ENCODE data around the gene ZNHIT2.

The ZNHIT2 gene

GRCh38 chr11:65107751-65108468 is 9.6 kb downstream of the ZNHIT2 start:
- FAIRE-seq (no peak), DNase-seq (ENCODE audit: insufficient read length, low spot score) (no peak)

GRCh38 chr11:65107078-65107477 is 10.4 kb downstream of the ZNHIT2 start:
- FAIRE-seq (no peak), DNase-seq (ENCODE audit: insufficient read length, low spot score) (no peak)

- FAIRE-seq, result no peak
- DNase-seq (ENCODE audit: insufficient read length, low spot score), result no peak
These were observed 12.9 kb downstream of the ZNHIT2 start for GRCh38 chr11:65104628-65105027.

- DNase-seq (ENCODE audit: insufficient read length, low spot score) (no peak), FAIRE-seq (no peak)
These were observed 14.0 kb downstream of the ZNHIT2 start for GRCh38 chr11:65103476-65103875.

GRCh38 chr11:65102142-65103095 is 15.1 kb downstream of the ZNHIT2 start:
- DNase-seq (ENCODE audit: insufficient read length, low spot score), result no peak
- FAIRE-seq, result no peak

GRCh38 chr11:65100674-65101350 is 16.7 kb downstream of the ZNHIT2 start:
- no peak for FAIRE-seq

GRCh38 chr11:65096926-65097325 is 20.6 kb downstream of the ZNHIT2 start:
- FAIRE-seq (no peak), DNase-seq (ENCODE audit: insufficient read length, low spot score) (no peak)

More at GRCh38 chr11:65100674-65101350, 16.7 kb downstream of the ZNHIT2 start:
- DNase-seq (ENCODE audit: insufficient read length, low spot score), result no peak

- peak; percentile 94 for FAIRE-seq
- peak; percentile 95 for DNase-seq (ENCODE audit: insufficient read length, low spot score)
These were observed 21.3 kb downstream of the ZNHIT2 start, which contains the start of gene VPS51 for GRCh38 chr11:65095974-65096806. VPS51 (plus strand) TSS chr11:65096214; CDS start chr11:65096251, 37 bp downstream.

- FAIRE-seq, result no peak
- DNase-seq (ENCODE audit: insufficient read length, low spot score), result no peak
These were observed 22.1 kb downstream of the ZNHIT2 start for GRCh38 chr11:65095427-65095826.

GRCh38 chr11:65090628-65091027 is 26.9 kb downstream of the ZNHIT2 start:
- no peak for FAIRE-seq
- DNase-seq (ENCODE audit: insufficient read length, low spot score), result no peak

- FAIRE-seq, result no peak
- DNase-seq (ENCODE audit: insufficient read length, low spot score), result no peak
These were observed 27.9 kb downstream of the ZNHIT2 start for GRCh38 chr11:65089621-65090020.

- FAIRE-seq (no peak), DNase-seq (ENCODE audit: insufficient read length, low spot score) (no peak)
These were observed 29.7 kb downstream of the ZNHIT2 start for GRCh38 chr11:65087827-65088226.

- FAIRE-seq (no peak), DNase-seq (ENCODE audit: insufficient read length, low spot score) (no peak)
These were observed 30.3 kb downstream of the ZNHIT2 start for GRCh38 chr11:65087216-65087615.

- FAIRE-seq (no peak), DNase-seq (ENCODE audit: insufficient read length, low spot score) (no peak)
These were observed 30.7 kb downstream of the ZNHIT2 start for GRCh38 chr11:65086809-65087208.

- FAIRE-seq, result no peak
- DNase-seq (ENCODE audit: insufficient read length, low spot score), result no peak
These were observed 32.1 kb downstream of the ZNHIT2 start for GRCh38 chr11:65085446-65085845.

GRCh38 chr11:65084598-65085375 is 32.7 kb downstream of the ZNHIT2 start:
- no peak for FAIRE-seq
- no peak for DNase-seq (ENCODE audit: insufficient read length, low spot score)

GRCh38 chr11:65083834-65084597 is 33.5 kb downstream of the ZNHIT2 start, which contains the start of the genes CDCA5 and ZFPL1:
CDCA5 (minus strand) TSS chr11:65084040; CDS start chr11:65083978, 62 bp downstream.
ZFPL1 (plus strand) TSS chr11:65084222; CDS start chr11:65084699, 477 bp downstream.
- peak; percentile 99 for DNase-seq (ENCODE audit: insufficient read length, low spot score)
- peak; percentile 98 for FAIRE-seq

- no peak for DNase-seq (ENCODE audit: insufficient read length, low spot score)
- peak; percentile 44 for FAIRE-seq
These were observed 34.2 kb downstream of the ZNHIT2 start for GRCh38 chr11:65083134-65083833.
